ENCODE results near the gene DPRX. TPM values are rescaled to one million over a fixed set of nuclear protein-coding genes. Genes with fewer than 3 reads are reported as not detected.

Gene DPRX, protein sequence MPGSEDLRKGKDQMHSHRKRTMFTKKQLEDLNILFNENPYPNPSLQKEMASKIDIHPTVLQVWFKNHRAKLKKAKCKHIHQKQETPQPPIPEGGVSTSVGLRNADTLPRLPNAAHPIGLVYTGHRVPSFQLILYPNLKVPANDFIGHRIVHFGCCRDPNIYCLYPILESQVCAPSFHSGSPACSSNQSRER
- total RNA-seq (2014; rRNA removed; shearing (Covaris generic)) (not detected in 2 replicates), total RNA-seq (2022) (not detected in 2 replicates), Bru-seq, nascent RNA (not detected), BruChase-seq, experiment 1, labeled RNA remaining after a 6-hour chase (not detected), BruChase-seq, experiment 2, labeled RNA remaining after a 2-hour chase (not detected)
- long read RNA-seq = 0 reads

DNA sequence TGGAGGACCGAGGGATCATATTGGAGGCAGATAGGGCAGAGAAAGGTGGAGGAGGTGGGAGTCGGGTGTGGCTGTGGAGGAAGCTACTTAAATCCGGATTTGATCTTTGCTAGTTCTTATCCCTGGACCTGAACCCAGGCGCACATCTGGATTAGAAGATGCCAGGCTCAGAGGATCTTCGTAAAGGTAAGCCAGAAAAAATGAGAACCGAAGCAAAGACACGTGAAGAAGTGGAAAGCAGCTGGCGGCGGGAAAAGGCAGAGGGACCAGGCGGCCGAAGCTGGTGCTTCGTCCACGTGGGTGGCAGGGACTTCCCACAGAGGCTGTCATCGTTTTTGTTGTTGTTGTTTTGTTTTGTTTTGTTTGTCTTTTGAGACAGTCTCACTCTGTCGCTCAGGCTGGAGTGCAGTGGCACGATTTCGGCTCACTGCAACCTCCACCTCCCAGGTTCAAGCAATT is at the start of gene DPRX:
Gene DPRX (plus strand): TSS at position 51 of the 459 bp plus-strand sequence. CDS start 108 bp downstream, at position 159.
- Histone ChIP-seq H3K4me2 (ENCODE audit: low read length) (no peak within 1 kb of the TSS), H3K9me3 (ENCODE audit: low read length) (no peaks in the 10 kb centered on the region), H3K4me3 (ENCODE audit: low read depth, low read length, poor library complexity, severe bottlenecking) (no peak within 1 kb of the TSS), H2AFZ (ENCODE audit: low read length) (no peak within 1 kb of the TSS), H3K79me2 (ENCODE audit: insufficient read depth, low read depth, low read length) (no peaks in the 10 kb centered on the region), H3K27ac (ENCODE audit: low read depth, low read length, poor library complexity, severe bottlenecking) (no peak within 1 kb of the TSS), H4K20me1 (ENCODE audit: insufficient read depth, low read length) (no peaks in the 10 kb centered on the region), H3K9me2 (ENCODE audit: insufficient read depth, low read length) (no peaks in the 10 kb centered on the region), H3K36me3 (ENCODE audit: insufficient read depth, low read length) (no peaks in the 10 kb centered on the region), H3K4me1 (ENCODE audit: insufficient read depth, low read length, poor library complexity, severe bottlenecking) (no peaks in the 10 kb centered on the region)
- CTCF ChIA-PET (ENCODE audit: unreplicated experiment) = no interaction called here
- POLR2A ChIA-PET = no interaction called here
- no TSS peak for BruUV-seq (replicated peaks)
- intact Hi-C loops (cut with micrococcal nuclease; ENCODE audit: unreplicated experiment) = no loop called here
- TF ChIP-seq EZH2phosphoT487 (IDR thresholded peaks at IDR 0.05; ENCODE audit: borderline replicate concordance, low read depth, low read length) = no peak
- TF ChIP-seq, protein P1, sequence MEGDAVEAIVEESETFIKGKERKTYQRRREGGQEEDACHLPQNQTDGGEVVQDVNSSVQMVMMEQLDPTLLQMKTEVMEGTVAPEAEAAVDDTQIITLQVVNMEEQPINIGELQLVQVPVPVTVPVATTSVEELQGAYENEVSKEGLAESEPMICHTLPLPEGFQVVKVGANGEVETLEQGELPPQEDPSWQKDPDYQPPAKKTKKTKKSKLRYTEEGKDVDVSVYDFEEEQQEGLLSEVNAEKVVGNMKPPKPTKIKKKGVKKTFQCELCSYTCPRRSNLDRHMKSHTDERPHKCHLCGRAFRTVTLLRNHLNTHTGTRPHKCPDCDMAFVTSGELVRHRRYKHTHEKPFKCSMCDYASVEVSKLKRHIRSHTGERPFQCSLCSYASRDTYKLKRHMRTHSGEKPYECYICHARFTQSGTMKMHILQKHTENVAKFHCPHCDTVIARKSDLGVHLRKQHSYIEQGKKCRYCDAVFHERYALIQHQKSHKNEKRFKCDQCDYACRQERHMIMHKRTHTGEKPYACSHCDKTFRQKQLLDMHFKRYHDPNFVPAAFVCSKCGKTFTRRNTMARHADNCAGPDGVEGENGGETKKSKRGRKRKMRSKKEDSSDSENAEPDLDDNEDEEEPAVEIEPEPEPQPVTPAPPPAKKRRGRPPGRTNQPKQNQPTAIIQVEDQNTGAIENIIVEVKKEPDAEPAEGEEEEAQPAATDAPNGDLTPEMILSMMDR (conservative IDR thresholded peaks at IDR 0.05; ENCODE audit: low read length) = no peak
- DNase-seq (ENCODE audit: low spot score) = no peak

DNA sequence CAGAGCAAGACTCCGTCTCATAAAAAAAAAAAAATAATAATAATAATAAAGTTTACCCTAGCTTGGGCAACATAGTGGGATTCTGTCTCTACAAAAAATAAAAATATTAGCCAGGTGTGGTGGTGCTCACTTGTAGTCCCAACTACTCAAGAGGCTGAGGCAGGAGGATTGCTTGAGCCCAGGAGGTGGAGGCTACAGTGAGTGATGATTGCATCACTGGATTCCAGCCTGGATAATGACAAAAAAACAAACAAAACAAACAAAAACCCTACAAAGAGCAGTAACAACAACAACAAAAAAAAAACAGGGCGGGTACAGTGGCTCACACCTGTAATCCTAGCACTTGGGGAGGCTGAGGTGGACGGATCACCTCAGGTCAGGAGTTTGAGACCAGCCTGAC is 48.6 kb upstream of the DPRX start:
- Histone ChIP-seq H4K20me1 (ENCODE audit: insufficient read depth, low read length) (no peaks in the 10 kb centered on the region), H3K9me3 (ENCODE audit: low read length) (no peaks in the 10 kb centered on the region), H3K27ac (ENCODE audit: low read depth, low read length, poor library complexity, severe bottlenecking) (no peak overlapping the region), H3K4me1 (ENCODE audit: insufficient read depth, low read length, poor library complexity, severe bottlenecking) (no peaks in the 10 kb centered on the region), H3K9me2 (ENCODE audit: insufficient read depth, low read length) (no peaks in the 10 kb centered on the region), H3K4me3 (ENCODE audit: low read depth, low read length, poor library complexity, severe bottlenecking) (no peak overlapping the region), H2AFZ (ENCODE audit: low read length) (no peak overlapping the region), H3K79me2 (ENCODE audit: insufficient read depth, low read depth, low read length) (no peaks in the 10 kb centered on the region), H3K36me3 (ENCODE audit: insufficient read depth, low read length) (peaks cover 17% of the 10 kb centered on the region), H3K4me2 (ENCODE audit: low read length) (no peak overlapping the region)
- ChIA-PET CTCF (ENCODE audit: unreplicated experiment) (no interaction called here), POLR2A (no interaction called here)
- TF ChIP-seq, protein P1 (conservative IDR thresholded peaks at IDR 0.05; ENCODE audit: low read length) = no peak
- no peak for TF ChIP-seq EZH2phosphoT487 (IDR thresholded peaks at IDR 0.05; ENCODE audit: borderline replicate concordance, low read depth, low read length)
- BruUV-seq (replicated peaks) = no TSS peak
- intact Hi-C loops (cut with micrococcal nuclease; ENCODE audit: unreplicated experiment) = no loop called here
- no peak for DNase-seq (ENCODE audit: low spot score)

- H2AFZ ChIP-seq (ENCODE audit: low read length) = no peak overlapping the region
- POLR2A ChIA-PET = no interaction called here
- intact Hi-C loops (cut with micrococcal nuclease; ENCODE audit: unreplicated experiment) = no loop called here
- no peaks in the 10 kb centered on the region for H3K79me2 ChIP-seq (ENCODE audit: insufficient read depth, low read depth, low read length)
- no peaks in the 10 kb centered on the region for H3K9me2 ChIP-seq (ENCODE audit: insufficient read depth, low read length)
- no peaks in the 10 kb centered on the region for H3K9me3 ChIP-seq (ENCODE audit: low read length)
- H3K4me3 ChIP-seq (ENCODE audit: low read depth, low read length, poor library complexity, severe bottlenecking) = no peak overlapping the region
- BruUV-seq (replicated peaks) = no TSS peak
- no peak for DNase-seq (ENCODE audit: low spot score)
- no peak overlapping the region for H3K4me2 ChIP-seq (ENCODE audit: low read length)
- no peaks in the 10 kb centered on the region for H4K20me1 ChIP-seq (ENCODE audit: insufficient read depth, low read length)
- TF ChIP-seq, protein P1 (conservative IDR thresholded peaks at IDR 0.05; ENCODE audit: low read length) = no peak
- no peak for TF ChIP-seq EZH2phosphoT487 (IDR thresholded peaks at IDR 0.05; ENCODE audit: borderline replicate concordance, low read depth, low read length)
- H3K4me1 ChIP-seq (ENCODE audit: insufficient read depth, low read length, poor library complexity, severe bottlenecking) = no peaks in the 10 kb centered on the region
- CTCF ChIA-PET (ENCODE audit: unreplicated experiment) = no interaction called here
- H3K36me3 ChIP-seq (ENCODE audit: insufficient read depth, low read length) = no peaks in the 10 kb centered on the region
- H3K27ac ChIP-seq (ENCODE audit: low read depth, low read length, poor library complexity, severe bottlenecking) = no peak overlapping the region
Measured at GRCh38 chr19:53586277-53586691, 45.5 kb upstream of the DPRX start.
